Endodermal cell (in vitro differentiated cells): ENCODE results near the gene MSH3. TPM values are rescaled to one million over a fixed set of nuclear protein-coding genes. Genes with fewer than 3 reads are reported as not detected.

Source experiments
- DNase-seq: peaks from one replicate; pipeline ENCODE4 v3.0.0-alpha.2; 2017
- H3K27ac ChIP-seq: 2 replicates; pipeline ENCODE4 v1.5.1; 2013; ENCODE audit warnings: mild to moderate bottlenecking, low read depth, low read length, moderate library complexity
- H3K27me3 ChIP-seq: 2 replicates; pipeline ENCODE4 v1.6.1; 2013; ENCODE audit warnings: mild to moderate bottlenecking, low read length, moderate library complexity; ENCODE audit not compliant: insufficient read depth, control insufficient read depth, poor library complexity, severe bottlenecking
- H3K36me3 ChIP-seq: 2 replicates; pipeline ENCODE4 v1.7.0; 2013; ENCODE audit warnings: mild to moderate bottlenecking, low read length, moderate library complexity; ENCODE audit not compliant: control insufficient read depth, insufficient read depth
- H3K4me1 ChIP-seq: one replicate; pipeline ENCODE4 v1.7.0; 2013; ENCODE audit warnings: low read length; ENCODE audit not compliant: control insufficient read depth, insufficient read depth
- H3K4me3 ChIP-seq: 2 replicates; pipeline ENCODE4 v1.5.1; 2013; ENCODE audit warnings: mild to moderate bottlenecking, low read length, moderate library complexity
- H3K9ac ChIP-seq: 2 replicates; pipeline ENCODE4 v1.6.1; 2013; ENCODE audit warnings: mild to moderate bottlenecking, low read length, moderate library complexity; ENCODE audit not compliant: poor library complexity, severe bottlenecking; ENCODE audit errors: extremely low read depth
- H3K9me3 ChIP-seq: 2 replicates; pipeline ENCODE4 v1.6.1; 2013; ENCODE audit warnings: mild to moderate bottlenecking, low read length, moderate library complexity; ENCODE audit not compliant: control insufficient read depth
- H3K27ac Mint-ChIP-seq: 2 replicates; pipeline ENCODE4 v1.8.0; 2020; ENCODE audit warnings: mixed read lengths
- H3K27me3 Mint-ChIP-seq: 2 replicates; pipeline ENCODE4 v1.8.0; 2021; ENCODE audit warnings: mild to moderate bottlenecking, mixed read lengths; ENCODE audit not compliant: insufficient read depth
- H3K36me3 Mint-ChIP-seq: 2 replicates; pipeline ENCODE4 v1.8.0; 2020; ENCODE audit warnings: low read depth, mixed read lengths
- H3K4me1 Mint-ChIP-seq: 2 replicates; pipeline ENCODE4 v1.8.0; 2020; ENCODE audit warnings: mixed read lengths
- H3K4me3 Mint-ChIP-seq: 2 replicates; pipeline ENCODE4 v1.8.0; 2020; ENCODE audit warnings: mild to moderate bottlenecking, moderate library complexity, mixed read lengths
- H3K9me3 Mint-ChIP-seq: 2 replicates; pipeline ENCODE4 v1.8.0; 2020; ENCODE audit warnings: mild to moderate bottlenecking, mixed read lengths
- CTCF ChIP-seq: fragments of 200-600 bp; sonication (generic); conservative IDR thresholded peaks from 2 replicates; pipeline ENCODE4 v1.5.0; 2021; ENCODE audit warnings: antibody characterized with exemption, mild to moderate bottlenecking
- WGBS, 2 experiments: methylation state at CpG; one replicate each; pipeline versions ENCODE4 v1.1.5 to v1.1.7; 2013; ENCODE audit warnings: missing lambda C conversion rate in 2 of 2, mixed read lengths in 1 of 2; ENCODE audit not compliant: insufficient coverage in 1 of 2, insufficient read length in 1 of 2; 5-methylcytosine and 5-hydroxymethylcytosine counted together
- total RNA-seq, 2 donors: library from RNA; stranded (reverse); fragmentation: NEBNext Ultra II Directional in 1 of 2; extraction: Animal tissue kit (Norgen Biotek cat#: 25700) in 1 of 2; gene quantifications; 2 replicates in 1 of 2; 3 replicates in 1 of 2; pipeline ENCODE4 v1.2.1, GENCODE V29; 2021

Gene MSH3
- total RNA-seq, 2 donors from 2014 or later, result 17.3 to 25.2 TPM

- Histone ChIP-seq H3K9ac (no peak overlapping the region), H3K4me1 (peaks cover 7% of the 10 kb centered on the region), H3K27ac (no peak overlapping the region), H3K36me3 (peaks cover 3% of the 10 kb centered on the region), H3K9me3 (peaks cover 5% of the 10 kb centered on the region), H3K4me3 (no peak overlapping the region), H3K27me3 (no peaks in the 10 kb centered on the region)
- H3K4me1 Mint-ChIP-seq, result peaks cover 15% of the 10 kb centered on the region
- no peak for DNase-seq
- H3K27me3 Mint-ChIP-seq, result no peaks in the 10 kb centered on the region
- no peak for TF ChIP-seq CTCF
- H3K9me3 Mint-ChIP-seq, result no peaks in the 10 kb centered on the region
- peaks cover 19% of the 10 kb centered on the region for H3K36me3 Mint-ChIP-seq
- no peak overlapping the region for H3K4me3 Mint-ChIP-seq
- H3K27ac Mint-ChIP-seq, result peak overlapping the region; percentile 83
- WGBS, 2 experiments, result 94% methylated on average over 5 of the region's 5 CpGs
Observed at GRCh38 chr5:80703747-80704146, 49.3 kb downstream of the MSH3 start.

GRCh38 chr5:80704221-80704620 is 49.8 kb downstream of the MSH3 start:
- DNase-seq, result peak; percentile 63
- no peak overlapping the region for H3K27ac ChIP-seq
- Mint-ChIP-seq H3K9me3 (no peaks in the 10 kb centered on the region), H3K27ac (peak overlapping the region; percentile 83), H3K4me3 (no peak overlapping the region), H3K27me3 (no peaks in the 10 kb centered on the region), H3K4me1 (peaks cover 15% of the 10 kb centered on the region), H3K36me3 (peaks cover 23% of the 10 kb centered on the region)
- peaks cover 5% of the 10 kb centered on the region for H3K9me3 ChIP-seq
- no peak overlapping the region for H3K4me3 ChIP-seq
- WGBS, 2 experiments, result 82% methylated on average over 1 of the region's 1 CpG; no CpG with 5 or more reads in 1 of the 2 experiments
- no peak for TF ChIP-seq CTCF
- H3K9ac ChIP-seq, result no peak overlapping the region
- H3K27me3 ChIP-seq, result no peaks in the 10 kb centered on the region
- H3K36me3 ChIP-seq, result peaks cover 7% of the 10 kb centered on the region
- H3K4me1 ChIP-seq, result peaks cover 7% of the 10 kb centered on the region

- Mint-ChIP-seq H3K27ac (no peak overlapping the region), H3K27me3 (no peaks in the 10 kb centered on the region), H3K9me3 (no peaks in the 10 kb centered on the region), H3K4me1 (peaks cover 15% of the 10 kb centered on the region), H3K36me3 (peaks cover 29% of the 10 kb centered on the region), H3K4me3 (no peak overlapping the region)
- Histone ChIP-seq H3K4me1 (peaks cover 7% of the 10 kb centered on the region), H3K27ac (no peak overlapping the region), H3K9me3 (peaks cover 5% of the 10 kb centered on the region), H3K4me3 (no peak overlapping the region), H3K27me3 (no peaks in the 10 kb centered on the region), H3K9ac (no peak overlapping the region), H3K36me3 (peaks cover 12% of the 10 kb centered on the region)
- DNase-seq, result no peak
- TF ChIP-seq CTCF, result no peak
- 88 to 93% methylated on average over 5 to 6 of the region's 6 CpGs for WGBS, 2 experiments
Observed at GRCh38 chr5:80705216-80705769, 50.8 kb downstream of the MSH3 start.
